ENCODE data around the gene COL23A1.

GRCh38 chr5:178479261-178479660 is 110.9 kb downstream of the COL23A1 start:
- TF ChIP-seq, protein P1, sequence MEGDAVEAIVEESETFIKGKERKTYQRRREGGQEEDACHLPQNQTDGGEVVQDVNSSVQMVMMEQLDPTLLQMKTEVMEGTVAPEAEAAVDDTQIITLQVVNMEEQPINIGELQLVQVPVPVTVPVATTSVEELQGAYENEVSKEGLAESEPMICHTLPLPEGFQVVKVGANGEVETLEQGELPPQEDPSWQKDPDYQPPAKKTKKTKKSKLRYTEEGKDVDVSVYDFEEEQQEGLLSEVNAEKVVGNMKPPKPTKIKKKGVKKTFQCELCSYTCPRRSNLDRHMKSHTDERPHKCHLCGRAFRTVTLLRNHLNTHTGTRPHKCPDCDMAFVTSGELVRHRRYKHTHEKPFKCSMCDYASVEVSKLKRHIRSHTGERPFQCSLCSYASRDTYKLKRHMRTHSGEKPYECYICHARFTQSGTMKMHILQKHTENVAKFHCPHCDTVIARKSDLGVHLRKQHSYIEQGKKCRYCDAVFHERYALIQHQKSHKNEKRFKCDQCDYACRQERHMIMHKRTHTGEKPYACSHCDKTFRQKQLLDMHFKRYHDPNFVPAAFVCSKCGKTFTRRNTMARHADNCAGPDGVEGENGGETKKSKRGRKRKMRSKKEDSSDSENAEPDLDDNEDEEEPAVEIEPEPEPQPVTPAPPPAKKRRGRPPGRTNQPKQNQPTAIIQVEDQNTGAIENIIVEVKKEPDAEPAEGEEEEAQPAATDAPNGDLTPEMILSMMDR (IDR thresholded peaks at IDR 0.05; ENCODE audit: low read depth, low read length), result no peak
- no peak for TF ChIP-seq EZH2phosphoT487 (IDR thresholded peaks at IDR 0.05; ENCODE audit: low read depth)

All from OCI-LY3 (cell line).